Activated CD4-positive, CD25-positive, alpha-beta regulatory T cell treated with anti-CD3 and anti-CD28 coated beads, Interleukin-2, amount 50 U/mL, for 24 hours (primary cell): ENCODE measurements around the gene GLTPD2.
A peak's percentile ranks its signal among the peaks of the same experiment; 100 is the strongest.

ENCODE experiments used
- ATAC-seq, 2 donors: fragments of 150-1000 bp; cut with Tn5 transposase; one replicate each; pipeline ENCODE4 v1.10.0; 2021; ENCODE audit warnings: mild to moderate bottlenecking in 1 of 2, moderate library complexity in 1 of 2

GLTPD2 gene

DNA sequence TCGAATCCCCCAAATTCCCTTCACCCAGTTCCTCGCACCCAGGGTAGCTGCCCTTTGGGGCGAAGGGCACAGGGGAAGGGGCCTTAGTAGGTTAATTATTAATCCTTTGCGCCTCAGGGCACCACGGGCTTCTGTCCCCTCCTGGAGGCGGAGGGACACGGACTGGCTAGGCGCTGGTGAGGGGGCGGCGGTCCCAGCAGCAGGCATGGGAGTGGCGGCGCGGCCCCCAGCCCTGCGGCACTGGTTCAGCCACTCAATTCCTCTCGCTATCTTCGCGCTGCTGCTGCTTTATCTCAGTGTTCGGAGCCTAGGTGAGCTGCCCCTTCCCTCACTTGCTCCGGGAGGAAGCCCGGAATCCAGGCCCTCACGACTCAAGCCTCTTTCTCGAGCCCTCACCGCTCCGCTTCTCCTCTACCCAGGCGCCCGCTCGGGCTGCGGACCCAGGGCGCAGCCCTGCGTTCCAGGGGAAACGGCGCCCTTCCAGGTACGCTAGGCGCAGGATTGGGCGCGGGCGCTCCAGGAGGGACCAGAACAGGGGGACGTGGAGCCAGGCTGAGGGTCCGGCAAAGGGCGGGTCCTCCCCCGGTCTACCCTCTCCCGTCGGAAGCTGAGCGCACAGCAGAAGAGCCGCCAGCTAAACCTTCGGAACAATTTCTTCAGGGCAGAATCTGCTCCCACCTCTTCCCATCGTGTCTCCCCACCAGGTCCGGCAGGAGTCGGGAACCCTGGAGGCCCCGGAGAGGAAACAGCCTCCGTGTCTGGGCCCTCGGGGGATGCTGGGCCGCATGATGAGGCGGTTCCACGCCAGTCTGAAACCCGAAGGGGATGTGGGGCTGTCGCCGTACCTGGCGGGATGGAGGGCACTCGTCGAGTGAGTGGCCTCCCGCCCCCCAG is at the start of gene GLTPD2:
Gene GLTPD2 (plus strand): TSS at position 158 of the 894 bp plus-strand sequence. CDS start 48 bp downstream, at position 206.
- no peak for ATAC-seq

DNA sequence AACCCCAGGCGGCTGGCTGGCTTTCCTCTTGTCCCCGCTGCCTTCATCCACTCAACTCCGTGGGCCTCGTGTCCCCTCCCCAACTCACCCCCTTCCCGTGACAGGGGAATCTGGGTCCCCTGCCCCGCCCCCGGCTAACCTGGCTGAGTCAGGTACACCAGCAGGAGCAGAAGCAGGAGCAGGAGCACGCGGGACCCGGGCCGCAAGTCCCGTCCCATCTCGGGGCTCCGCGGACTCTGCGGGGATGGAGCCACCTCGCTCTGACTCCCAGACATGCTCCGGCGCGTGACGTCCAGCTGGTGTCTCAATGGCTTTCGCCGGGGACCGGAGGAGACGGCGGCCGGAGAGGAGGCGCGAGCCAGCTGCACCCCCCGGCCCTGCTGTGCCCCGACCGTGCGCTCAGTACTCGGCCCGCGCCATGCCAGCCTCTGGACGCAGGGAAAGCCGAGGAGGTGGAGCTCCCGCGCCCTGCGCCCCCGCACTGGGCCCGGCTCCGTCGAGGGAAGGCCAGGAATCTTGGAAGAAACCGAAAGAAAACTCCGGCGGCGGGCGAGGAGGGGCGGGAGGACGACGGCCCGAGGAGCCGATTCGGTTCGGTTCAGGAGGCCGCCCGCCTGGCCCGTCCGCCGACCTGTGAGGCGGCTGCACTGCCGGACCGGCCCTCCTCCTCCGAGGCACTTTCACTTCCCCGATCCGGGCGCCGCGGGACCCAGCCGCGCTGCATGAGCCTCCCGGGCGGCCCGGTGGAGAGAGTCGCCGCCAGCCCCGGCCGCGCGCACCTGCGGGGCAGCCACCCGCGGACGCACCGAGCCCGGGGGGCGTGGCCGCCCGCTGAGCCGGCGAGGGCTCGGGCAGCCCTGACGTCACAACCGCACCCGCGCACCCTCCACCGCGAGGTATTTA is 49.4 kb upstream of the GLTPD2 start, which contains the start of the genes CXCL16 and ZMYND15:
Gene CXCL16 (minus strand): TSS at position 807 of the 903 bp plus-strand sequence. CDS start 589 bp downstream, at position 218.
Gene ZMYND15 (plus strand): TSS at position 712 of the 903 bp plus-strand sequence. CDS start 716 bp downstream, outside the sequence.
- ATAC-seq = peak; percentile 64 to 70

DNA sequence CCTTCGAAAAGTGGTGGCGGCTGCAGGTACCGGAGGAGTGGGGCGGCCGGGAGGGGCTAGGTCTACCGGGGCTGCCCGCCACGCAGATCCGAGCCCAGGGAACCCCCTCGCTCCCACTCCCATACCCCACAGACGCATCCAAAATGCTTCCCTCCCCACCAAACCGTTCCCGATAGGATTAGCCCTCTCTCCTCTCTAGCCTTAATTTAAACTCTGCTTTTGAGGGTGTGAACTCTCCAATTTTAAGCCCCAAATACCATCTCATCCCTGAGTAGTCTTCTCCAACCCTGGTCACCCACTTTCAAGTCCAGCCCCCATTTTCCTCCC is 48.8 kb upstream of the GLTPD2 start:
- no peak for ATAC-seq

DNA sequence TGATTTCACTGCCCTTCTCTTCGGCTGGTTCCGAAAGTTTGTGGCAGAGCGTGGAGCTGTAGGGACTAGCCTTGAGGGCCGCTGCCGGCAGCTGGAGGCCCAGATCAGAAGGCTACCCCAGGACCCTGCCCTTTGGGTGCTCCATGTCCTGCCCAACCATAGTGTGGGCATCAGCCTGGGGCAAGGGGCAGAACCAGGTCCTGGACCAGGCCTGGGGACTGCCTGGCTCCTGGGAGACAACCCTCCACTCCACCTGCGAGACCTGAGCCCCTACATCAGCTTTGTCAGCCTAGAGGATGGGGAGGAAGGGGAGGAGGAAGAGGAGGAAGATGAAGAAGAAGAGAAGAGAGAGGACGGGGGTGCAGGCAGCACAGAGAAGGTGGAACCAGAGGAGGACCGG is 48.2 kb upstream of the GLTPD2 start:
- no peak for ATAC-seq

DNA sequence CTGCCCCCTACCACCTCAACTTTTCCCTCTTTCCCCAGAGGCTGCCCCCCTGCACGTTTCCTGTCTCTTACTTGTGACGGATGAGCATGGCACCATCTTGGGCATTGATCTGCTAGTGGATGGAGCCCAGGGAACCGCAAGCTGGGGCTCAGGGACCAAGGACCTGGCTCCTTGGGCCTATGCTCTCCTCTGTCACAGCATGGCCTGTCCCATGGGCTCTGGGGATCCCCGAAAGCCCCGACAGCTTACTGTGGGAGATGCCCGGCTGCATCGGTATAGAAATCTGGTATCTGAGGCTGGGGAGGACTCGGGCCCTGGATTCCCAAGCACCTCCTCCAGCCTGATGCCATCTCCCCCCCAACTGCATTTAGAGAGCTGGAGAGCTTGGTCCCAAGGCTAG is 47.2 kb upstream of the GLTPD2 start:
- no peak for ATAC-seq

DNA sequence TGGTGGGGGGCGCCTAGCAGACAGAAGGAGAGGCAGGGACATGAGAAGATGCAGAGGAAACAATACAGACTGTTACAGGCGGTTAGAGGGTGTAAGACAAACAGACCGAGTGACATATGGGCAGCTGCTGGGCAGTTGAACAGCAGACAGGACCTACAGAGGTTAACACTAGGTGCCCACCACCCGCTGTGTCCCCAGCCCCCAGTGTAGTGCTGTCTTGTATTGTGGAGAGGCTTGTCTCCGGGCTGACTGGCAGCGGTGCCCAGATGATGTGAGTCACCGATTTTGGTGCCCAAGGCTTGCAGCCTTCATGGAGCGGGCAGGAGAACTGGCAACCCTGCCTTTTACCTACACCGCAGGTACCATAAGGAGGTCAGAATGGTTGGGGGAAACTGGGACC is 46.6 kb upstream of the GLTPD2 start:
- ATAC-seq = no peak

DNA sequence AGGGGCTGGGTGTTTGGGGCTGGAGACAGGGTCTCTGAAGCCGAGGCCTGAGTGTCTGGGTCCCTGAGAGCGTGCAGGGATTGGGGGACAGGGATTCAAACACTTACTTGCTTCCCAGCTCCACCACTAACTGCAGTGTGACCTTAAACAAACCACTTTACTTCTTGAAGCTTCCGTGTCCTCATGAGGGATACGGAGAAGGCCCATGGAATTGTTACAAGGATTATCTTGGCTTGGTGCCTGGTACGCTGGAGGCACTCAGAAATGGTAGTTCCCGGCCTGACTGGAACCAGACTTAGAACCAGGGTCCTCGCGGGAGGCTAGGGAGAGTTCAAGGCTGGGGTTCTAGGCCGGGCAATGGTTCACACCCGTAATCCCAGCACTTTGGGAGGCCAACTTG is 46.1 kb upstream of the GLTPD2 start:
- no peak for ATAC-seq

DNA sequence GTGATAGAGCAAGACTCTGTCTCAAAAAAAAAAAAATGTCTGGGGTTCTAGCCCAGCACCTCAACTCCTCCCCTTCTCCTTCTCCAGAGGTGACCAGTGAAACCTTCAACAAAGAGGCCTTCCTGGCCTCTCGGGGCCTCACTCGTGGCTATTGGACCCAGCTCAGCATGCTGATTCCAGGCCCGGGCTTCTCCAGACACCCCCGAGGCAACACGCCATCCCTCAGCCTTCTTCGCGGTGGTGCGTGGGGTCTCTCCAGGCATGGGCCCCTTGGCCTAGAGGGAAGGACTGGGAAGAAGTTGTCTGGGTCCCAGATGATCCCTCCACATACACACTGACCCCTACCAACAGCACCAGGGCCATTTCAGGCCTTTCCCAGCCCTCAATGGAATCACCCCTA is 45.5 kb upstream of the GLTPD2 start:
- ATAC-seq = no peak

DNA sequence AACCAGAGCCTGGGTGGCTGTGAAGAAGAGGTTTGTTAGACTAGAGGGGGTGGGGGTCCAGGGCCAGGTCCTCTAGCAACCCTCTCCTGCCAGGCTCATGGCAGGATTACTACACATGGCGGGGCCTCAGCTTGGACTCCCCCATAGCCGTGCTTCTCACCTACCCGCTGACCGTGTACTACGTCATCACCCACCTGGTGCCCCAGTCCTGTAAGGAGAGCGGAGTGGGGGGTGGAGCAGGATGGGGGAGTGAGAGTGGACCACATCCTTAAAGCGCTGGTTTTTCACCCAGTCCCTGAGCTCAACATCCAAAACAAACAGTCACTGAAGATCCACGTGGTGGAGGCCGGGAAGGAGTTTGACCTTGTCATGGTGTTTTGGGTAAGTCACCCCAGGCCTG is 44.9 kb upstream of the GLTPD2 start:
- ATAC-seq = no peak

DNA sequence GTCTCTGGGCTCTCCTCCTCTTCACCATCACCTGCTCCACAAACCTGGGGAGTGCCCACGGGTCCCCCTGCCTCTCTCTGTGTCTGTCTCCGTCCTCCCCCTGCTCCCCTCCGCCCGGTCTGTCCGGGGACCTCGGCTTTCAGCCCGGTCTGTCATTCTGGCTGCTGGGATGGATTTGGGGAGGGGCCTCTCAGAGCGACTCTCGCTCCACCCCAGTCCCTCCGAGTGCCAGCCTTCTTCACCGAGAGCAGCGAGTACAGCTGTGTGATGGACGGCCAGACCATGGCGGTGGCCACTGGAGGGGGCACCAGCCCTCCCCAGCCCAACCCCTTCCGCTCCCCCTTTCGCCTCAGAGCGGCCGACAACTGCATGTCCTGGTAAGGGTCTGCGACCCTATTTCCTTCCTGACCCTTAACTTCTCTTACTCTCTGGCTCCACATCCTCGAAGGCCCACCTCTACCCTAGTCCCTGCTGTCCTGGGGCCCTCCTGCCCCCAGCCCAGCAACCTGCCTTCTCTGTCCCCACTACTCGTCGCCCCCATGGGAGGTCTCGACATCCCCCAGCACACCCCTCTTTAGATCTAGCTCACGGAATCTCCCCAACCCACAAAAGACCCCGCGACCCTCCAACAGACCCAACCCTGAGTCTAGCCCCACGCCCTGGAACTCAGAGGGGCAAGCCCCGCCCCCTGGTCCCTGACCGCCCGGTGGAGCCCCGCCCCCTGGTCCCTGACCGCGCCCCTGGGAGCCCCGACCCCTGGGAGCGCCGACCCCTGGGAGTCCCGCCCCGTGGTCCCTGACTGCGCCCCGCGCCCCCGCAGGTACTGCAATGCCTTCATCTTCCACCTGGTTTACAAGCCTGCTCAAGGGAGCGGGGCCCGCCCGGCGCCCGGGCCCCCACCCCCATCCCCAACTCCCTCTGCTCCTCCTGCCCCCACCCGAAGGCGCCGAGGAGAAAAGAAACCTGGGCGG is 43.5 kb upstream of the GLTPD2 start:
- ATAC-seq = no peak

DNA sequence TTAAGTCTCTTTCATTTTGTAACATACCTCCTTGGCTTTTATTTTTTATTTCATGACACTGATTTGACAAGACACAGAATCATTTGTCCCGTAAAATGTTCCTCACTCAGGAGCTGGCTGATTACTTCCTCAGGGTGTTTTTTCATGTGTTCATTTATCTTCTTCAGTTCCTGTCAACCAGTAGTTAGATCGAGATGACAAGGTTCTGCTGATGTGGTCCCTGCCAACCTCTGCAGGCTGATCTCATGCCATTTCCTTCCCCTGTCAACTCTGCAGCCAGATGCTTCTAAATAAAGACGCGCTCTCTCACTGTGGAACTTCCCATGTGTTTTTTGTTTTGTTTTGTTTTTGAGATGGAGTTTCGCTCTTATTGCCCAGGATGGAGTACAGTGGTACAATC is 40.9 kb upstream of the GLTPD2 start:
- ATAC-seq = peak in 1 of 2 donors; percentile 28

DNA sequence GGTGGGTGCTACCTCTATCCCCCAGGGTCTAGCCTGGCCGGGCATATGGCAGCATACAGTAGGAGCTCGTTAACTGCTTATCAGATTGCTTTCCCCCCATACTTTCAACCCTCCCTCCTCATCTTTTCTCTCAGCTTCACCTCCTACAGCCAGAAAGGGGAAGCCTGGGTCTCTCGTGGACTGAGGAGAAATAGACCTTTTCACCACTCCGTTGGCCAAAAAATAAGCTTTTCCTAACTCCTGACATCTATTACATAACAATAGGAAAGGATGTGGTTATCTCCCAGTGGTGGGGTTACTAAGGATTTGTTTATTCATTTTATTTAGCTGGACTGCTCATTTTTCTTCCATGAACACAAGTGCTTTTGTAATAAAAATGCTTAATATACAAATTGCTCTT is 40.1 kb upstream of the GLTPD2 start:
- no peak for ATAC-seq

DNA sequence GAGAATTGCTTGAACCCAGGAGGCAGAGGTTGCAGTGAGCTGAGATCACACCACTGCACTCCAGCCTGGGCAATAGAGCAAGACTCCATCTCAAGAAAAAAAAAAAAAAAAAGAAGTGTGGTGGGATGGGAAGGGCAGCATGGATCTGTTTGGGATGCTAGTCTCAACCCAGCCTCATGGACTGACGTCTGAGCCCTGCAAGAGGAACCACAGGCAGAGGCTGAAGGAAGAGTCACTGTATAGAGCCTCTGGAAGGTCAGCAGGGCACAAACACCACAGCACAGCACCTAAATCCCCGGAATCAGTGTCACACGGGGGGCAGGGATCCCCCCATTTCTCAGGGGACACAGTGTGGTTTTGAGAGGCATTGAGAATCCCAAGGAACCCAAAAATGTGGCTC is 38.2 kb upstream of the GLTPD2 start:
- ATAC-seq = no peak

DNA sequence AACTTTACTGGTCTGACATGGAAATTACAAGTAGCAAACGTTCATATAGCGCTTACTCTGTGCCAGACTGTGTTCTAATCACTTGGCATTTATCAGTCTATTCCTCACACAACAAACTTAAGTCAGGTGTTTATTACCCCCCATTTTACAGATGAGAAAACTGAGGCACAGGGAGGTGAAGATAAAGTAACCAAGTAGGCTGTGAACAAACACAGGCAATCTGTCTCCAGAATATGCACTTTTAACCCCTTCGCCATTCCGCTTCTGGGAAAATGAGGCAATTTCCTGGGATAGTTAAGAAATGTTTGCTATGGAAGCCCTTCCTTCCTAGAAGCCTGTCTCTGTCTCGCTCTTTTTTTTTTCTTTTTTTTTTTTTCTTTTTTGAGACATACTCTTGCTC is 36.8 kb upstream of the GLTPD2 start:
- ATAC-seq = no peak

DNA sequence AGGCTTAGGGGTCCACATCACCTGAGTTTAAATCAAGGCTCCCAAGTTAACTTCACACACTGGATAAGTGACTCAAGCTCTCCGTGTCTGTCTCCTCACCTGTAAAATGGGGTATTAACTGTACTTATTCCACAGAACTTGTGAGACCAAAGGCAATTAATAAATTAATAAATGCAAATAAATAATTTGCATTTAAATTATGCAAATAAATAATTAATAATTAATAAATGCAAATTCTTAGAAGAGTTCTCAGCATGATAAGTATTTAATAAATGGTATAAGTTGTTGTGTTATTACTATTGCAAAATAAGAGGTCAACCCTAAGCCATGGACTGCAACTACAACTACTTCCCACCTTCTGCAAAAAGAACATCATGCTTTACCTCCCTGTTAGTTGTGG is 35.4 kb upstream of the GLTPD2 start:
- no peak for ATAC-seq

DNA sequence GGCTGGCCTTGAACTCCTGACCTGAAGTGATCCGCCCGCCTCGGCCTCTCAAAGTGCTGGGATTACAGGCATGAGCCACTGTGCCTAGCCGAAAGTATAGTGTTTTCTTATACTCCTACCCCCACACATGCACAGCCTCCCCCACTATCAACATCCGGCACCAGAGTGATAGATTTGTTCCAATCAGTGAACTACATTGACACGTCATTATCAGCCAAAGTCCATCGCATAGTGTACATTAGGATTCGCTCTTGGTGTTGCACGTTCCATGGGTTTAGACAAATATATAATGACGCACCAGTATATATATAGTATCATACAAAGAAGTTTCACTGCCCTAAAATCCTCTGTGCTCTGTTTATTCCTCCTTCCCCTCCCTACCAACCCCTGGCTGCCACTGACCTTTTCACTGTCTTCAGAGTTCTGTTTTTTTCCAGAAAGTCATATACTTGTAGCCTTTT is 29.0 kb upstream of the GLTPD2 start:
- ATAC-seq = no peak

DNA sequence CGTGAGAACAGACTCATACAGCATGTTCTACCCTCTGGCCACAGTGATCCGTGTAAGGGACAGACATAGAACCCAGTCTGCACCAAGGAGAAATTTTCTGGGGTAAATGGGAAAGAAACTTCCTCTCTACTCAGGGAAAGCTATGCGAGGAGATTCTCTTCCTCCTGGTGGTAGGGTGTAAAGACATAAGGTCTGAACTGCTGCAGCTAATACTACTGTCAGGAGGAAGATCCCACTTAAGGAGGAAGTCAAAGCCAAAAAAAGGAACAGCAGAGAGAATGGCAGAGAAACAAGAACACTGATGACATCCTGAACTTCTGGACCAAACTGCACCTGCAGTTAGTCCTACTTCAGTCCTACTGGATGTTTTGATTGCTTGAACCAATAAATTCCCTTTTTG is 24.2 kb upstream of the GLTPD2 start:
- ATAC-seq = no peak

DNA sequence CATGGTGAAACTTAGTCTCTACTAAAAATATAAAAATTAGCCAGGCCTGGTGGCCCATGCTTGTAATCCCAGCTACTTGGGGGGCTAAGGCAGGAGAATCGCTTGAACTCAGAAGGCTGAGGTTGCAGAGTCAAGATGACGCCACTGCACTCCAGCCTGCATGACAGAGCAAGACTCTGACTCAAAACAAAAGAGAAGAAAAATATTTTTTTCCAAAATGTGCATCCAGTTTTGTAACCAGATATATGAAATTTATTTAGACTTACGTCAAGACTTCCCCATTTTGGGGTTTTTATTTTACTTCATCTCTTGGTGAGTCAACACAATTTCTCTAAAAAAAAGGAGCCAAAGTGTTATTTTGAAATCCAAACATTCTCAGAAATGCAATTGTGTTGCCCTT is 22.6 kb upstream of the GLTPD2 start:
- no peak for ATAC-seq

DNA sequence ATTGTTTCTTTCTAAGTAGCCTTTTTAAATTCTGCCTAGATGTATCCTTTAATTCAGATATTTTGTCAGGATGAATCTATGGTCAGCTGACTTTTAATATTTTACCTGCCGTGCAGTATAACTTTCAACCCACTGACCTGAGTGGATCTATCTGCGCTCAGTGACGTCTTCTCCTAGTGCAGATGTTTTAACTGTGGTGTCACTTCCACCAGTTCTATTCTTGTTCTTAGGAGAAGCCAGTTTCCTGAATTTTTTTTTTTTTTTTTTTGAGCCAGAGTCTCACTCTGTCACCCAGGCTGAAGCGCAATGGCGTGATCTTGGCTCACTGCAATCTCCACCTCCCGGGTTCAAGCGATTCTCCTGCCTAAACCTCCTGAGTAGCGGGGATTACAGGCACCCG is 22.0 kb upstream of the GLTPD2 start:
- no peak for ATAC-seq

DNA sequence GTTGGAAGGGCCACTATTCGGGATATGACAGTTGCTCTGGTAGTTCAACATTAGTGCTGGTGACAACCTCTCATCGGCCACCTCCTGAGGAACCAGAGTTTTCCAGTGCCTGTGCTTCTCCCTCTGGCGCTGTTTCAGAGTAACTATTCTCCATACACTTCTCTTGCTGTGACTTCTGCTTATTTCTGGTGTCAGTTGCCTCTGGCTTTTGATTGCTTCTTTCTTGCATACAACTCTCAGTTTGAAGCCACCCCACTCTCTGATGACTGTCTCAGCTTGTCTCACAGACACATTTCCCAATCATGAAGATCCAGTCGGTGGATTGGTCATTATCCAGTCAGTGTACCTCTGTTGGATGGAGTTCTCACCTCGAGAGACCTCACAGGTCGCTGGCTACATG is 20.5 kb upstream of the GLTPD2 start:
- no peak for ATAC-seq

DNA sequence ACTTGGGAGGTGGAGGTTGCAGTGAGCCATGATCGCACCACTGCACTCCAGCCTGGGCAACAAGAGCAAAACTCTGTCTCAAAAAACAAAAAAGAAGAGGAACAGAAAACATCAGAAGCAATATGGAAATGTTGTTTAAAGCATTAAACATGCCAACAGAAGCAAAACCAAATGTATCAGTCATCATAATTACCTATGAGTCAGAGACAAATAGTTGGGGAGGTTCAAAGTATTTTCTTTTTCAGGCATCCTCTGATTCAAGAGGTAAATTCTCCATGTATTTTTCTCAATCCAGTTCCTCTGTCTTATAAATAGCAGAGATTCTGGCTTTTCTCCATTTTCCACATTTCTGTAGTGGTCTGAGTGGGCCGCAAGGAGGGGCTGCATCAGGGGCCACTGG is 19.1 kb upstream of the GLTPD2 start:
- peak in 1 of 2 donors; percentile 53 for ATAC-seq

DNA sequence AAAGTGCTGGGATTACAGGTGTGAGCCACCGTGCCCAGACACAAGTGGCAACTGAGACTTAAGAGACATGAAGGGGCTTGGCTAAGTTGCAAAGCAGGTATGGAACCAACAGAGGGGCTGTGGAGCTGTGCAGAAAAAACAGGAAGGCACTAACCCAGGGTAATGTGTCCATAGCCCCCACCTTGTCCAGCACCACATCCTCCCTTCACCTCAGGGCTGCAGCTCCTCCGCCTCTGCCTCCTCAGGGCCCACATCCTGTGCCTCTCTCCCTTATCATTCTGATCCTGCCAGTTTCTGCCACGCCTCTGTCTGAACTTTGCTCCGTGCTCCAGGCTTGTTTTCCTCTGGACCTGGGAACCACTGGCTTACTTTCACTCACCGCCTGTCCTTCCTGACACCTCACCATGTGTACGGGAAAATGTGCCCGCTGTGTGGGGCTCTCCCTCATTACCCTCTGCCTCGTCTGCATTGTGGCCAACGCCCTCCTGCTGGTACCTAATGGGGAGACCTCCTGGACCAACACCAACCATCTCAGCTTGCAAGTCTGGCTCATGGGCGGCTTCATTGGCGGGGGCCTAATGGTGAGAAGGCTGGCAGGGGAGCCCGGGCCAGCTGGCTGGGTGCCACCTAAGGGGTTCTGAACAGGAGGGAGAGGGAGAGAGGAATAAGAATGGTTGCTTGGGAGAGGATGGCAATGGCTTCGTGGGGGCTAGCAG is 17.1 kb upstream of the GLTPD2 start, which contains the start of gene TM4SF5:
Gene TM4SF5 (plus strand): TSS at position 368 of the 716 bp plus-strand sequence. CDS start 37 bp downstream, at position 405.
- ATAC-seq = no peak
